HG02763 (cell line): Measurements from ENCODE around the gene CACNA2D2.

Source experiments
- ATAC-seq: cut with Tn5 transposase; IDR thresholded peaks from one replicate; pipeline ENCODE4 v1.9.1; 2021; ENCODE audit warnings: mild to moderate bottlenecking, moderate library complexity; ENCODE audit not compliant: unreplicated experiment

Gene CACNA2D2

DNA sequence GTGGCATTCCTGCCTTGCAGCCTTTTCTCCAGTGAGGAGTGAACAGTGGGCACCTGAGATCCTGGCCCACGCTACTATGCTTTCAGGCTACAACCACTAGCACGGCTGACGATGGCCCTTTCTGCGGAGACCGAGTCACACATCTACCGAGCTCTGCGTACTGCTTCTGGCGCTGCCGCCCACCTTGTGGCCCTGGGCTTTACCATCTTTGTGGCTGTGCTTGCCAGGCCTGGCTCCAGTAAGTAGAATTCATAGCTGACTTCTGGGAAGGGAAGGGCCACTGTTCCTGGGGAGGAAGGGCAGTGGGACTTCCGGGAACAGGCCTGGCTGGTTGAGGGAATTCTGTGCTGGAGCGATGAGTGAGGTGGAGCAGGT is 152.1 kb downstream of the CACNA2D2 start:
- ATAC-seq: no peak

DNA sequence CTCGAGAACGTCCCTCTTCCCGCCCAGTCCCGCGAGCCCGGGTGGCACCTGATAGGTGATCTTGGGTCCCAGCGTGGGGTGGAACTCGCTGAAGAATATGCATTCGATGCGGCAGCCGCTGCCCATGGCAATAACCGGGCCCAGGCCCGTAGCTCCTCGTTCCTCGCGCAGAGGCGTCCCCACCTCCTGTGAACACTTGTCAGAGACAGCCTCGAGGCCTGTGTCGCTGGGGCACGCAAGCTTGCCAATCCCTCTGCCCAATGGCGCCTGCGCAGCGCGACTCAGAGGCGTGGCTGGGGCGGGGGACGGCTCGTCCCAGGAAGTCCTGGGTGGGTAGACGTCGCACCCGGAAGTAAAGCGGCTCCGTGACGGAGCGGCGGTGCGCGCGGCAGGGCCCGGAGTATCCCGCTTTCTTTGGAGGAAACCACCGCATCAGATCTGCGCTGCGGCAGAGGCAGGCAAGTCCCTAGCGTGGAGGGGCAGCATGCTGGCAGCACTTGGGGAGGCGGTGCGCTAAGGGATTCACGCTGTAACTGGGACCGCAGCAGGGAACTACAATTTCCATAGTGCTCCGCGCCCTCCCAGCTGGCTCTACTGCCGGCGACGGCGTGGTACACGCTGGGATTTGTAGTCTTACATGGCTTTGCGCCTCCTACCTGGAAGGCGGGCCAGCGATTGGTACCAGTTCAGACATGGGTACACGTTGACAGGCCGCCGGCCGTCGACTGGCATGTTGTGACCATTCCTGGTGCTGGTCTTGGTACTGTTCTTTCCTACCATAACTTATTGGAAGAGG is 152.7 kb downstream of the CACNA2D2 start, which contains the start of the genes CYB561D2 and NPRL2:
CYB561D2 (plus strand) TSS at position 336 of the 796 bp plus-strand sequence. CDS start 572 bp downstream, outside the sequence.
NPRL2 (minus strand) TSS at position 249 of the 796 bp plus-strand sequence; CDS start at position 126, 123 bp downstream.
- ATAC-seq: peak; percentile 85

DNA sequence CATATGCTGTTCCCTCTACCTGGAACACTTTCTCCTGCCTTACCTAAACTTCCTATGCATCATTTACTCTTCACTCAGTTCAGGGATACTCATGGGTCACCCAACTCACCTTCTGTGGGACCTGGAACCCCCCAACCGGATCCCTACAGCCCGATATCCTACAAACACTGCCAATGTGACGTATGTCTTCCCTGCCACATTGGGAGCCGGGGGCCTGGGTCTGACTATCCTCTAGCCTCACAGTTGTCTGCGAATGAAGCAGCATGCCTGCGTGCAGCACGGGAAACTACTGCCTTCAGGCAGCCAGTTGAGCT is 153.3 kb downstream of the CACNA2D2 start:
- no peak for ATAC-seq

DNA sequence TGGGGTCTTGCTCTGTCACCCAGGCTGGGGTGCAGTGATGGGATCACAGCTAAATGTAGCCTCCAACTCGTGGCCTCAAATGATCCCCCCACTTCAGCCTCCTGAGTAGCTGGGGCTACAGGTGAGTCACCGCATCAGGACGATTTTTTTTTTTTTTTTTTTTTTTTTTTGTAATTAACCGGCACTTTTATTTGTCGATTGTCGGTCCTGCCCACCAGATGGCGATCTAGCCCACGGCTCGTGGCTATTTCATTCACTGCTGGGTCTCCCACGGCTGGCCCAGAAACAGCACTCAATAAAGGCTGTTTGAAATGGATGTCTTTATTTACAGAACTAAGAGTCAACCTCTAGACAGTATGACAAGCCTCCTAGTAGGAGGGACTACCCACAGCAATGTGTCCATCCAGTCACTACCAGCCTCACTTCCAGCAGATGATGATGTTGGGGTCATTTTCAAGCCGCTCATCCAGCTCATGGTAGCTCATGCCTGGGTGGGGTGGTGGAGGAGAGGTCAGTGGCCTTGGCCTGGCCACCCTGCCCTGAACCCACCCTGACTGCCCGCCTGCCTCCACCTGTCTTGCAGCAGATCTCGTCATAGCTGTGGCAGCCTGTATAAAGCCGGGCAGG is 156.1 kb downstream of the CACNA2D2 start:
- ATAC-seq: no peak

DNA sequence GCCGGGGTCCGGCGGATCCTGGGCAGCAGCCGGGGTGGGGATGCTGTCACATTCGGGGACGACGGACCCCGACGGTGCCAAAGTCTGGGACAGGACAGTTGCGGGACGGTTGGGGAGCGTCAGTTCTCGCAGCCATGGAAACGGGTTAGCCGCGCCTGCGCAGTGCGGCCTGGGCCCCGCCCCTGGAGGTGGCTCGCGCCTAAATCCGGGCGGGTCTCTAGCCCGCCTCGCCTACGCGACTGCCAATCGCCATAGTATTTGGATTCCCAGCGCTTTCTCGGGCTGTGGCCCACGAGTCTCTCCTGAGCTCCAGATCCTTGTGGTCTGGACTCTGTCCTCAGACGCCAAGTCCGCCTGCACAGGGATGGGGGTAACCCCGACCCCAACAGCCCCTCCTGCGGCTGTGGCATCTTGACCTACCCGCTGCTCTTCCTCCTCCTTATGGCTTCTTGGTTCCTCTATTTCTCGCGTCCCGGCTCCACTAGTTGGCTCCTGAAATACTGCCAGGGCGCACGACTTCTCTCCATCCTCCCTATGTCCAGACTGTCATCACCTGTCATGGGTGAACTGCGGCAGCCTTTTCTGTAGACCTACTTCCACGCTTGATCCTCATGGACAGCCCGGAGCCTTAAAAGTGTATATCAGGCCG is 157.7 kb downstream of the CACNA2D2 start, which contains the start of gene ZMYND10:
ZMYND10 (minus strand) TSS at position 147 of the 649 bp plus-strand sequence. CDS start 153 bp downstream, outside the sequence.
- no peak for ATAC-seq

DNA sequence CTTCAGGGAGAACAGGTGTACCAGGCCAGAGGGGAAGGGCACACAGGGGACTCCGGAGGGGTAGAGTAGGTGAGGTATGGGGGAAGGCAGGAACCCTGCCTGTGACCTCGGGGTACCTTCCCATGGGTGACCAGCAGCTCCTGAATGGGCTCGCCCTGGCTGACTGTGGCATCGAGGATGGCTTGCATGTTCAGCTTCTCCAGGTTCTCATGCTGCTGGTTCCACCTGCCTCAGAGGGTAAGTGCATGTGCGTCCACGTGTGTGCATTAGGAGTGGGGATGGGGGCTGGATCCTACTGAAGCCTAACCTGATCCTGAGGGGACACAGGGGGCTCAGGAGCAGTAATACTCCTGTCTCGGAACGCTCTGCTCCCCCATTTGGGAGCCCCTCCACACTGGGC is 158.4 kb downstream of the CACNA2D2 start:
- no peak for ATAC-seq

DNA sequence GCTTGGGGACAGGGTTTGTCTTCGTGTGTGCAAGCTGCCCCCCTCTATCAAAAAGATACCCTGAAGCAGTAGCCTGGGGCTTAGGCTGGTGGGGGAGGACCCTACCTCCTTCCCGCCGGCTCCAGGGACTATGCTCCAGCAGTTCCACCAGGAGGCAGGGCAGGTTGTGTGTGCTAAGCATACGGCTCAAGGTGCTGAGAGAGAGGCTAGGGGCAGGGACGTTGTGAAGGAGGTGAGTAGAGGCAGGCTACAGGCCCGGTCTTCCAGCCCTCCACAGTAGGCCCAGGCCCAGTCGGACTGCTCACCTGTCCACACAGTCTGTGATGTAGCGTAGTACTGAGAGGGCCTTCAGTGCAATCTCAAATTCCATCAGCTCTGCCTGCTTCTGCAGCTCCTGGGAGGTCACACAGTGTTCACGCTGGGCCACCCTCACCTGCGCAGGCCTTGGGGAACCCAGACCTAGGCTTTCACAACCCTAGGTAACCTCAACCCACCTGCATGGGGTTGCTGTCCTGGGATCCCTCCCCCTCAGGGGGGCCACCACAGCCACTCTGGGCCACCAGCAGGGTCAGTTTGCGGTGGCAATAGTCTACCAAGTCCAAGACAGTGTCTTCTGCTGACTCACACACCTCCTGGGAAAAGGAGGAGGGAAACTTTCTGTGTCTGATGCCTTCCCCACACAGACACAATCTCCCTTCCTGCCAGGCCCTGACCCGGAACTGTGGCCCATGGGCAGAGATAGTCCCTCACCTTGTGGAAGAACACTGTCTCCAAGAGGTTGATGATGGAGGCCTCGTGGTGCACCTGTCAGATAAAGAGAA is 160.4 kb downstream of the CACNA2D2 start:
- no peak for ATAC-seq

DNA sequence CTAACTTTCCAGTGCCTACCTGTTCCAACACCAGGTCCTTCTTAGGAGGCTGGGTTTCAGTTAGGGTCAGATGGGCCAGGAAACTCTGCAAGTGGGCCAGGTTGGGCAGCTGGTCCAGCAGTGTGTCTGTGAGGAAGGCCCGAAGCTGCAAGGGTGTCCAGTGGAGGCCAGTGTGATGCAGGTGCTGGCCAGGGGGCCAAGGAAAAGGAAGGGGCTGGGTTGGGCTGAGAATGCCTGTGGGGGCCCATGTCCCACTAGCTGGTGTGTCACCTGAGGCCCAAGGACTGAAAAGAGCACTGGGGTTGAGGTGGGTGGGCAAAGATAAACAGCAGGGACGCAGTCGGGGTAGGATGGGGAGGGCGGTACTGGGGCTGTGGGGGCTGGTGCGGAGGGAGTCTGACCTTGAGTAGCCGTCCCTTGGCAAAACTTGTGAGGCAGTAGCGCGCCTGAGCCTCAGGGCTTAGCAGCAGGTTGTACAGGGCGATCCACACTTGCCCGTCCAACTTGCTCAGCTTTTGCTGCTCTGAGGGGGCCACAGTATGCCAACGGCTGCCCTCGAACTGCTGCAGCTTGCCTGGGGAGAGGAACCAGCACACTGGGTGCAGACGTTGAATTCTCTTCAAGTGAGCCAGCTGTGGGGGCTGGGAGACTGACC is 161.3 kb downstream of the CACNA2D2 start:
- no peak for ATAC-seq

DNA sequence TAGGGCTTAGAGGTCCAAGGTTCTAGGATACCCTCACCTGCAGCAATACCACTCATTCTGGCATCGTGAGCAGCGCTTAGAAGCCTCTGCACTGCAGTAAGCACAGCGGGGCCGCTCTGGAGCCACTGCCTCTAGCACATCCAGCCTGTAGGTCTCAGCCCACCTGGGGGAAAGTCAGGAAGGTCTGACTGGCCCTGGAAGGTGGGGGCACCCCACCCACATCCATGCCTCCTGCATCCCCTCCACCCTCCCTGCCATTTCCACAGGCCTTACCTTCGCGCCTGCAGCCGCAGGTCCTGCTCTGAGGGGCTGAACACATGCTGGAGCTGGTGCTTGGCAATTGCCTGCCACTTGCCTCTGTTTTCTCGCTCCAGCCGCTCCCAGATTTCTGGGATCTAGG is 161.9 kb downstream of the CACNA2D2 start:
- no peak for ATAC-seq

DNA sequence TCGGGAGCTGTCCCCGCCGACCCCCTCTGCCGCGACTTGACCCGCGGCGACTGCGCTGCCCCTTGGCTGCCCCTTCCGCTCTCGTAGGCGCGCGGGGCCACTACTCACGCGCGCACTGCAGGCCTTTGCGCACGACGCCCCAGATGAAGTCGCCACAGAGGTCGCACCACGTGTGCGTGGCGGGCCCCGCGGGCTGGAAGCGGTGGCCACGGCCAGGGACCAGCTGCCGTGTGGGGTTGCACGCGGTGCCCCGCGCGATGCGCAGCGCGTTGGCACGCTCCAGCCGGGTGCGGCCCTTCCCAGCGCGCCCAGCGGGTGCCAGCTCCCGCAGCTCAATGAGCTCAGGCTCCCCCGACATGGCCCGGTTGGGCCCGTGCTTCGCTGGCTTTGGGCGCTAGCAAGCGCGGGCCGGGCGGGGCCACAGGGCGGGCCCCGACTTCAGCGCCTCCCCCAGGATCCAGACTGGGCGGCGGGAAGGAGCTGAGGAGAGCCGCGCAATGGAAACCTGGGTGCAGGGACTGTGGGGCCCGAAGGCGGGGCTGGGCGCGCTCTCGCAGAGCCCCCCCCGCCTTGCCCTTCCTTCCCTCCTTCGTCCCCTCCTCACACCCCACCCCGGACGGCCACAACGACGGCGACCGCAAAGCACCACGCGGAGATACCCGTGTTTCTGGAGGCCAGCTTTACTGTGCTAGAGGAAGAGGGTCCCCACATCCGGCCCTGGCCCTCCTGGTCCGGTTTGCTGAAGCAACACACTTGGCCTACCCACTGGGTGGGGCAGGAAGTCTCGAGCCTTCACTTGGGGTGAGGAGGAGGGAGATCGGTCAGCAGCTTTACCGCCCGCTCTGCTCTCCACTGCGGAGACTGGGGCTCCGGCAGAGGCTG is 162.7 kb downstream of the CACNA2D2 start, which contains the start of gene RASSF1:
RASSF1 (minus strand) TSS at position 389 of the 882 bp plus-strand sequence; CDS start at position 358, 31 bp downstream.
- ATAC-seq: no peak

DNA sequence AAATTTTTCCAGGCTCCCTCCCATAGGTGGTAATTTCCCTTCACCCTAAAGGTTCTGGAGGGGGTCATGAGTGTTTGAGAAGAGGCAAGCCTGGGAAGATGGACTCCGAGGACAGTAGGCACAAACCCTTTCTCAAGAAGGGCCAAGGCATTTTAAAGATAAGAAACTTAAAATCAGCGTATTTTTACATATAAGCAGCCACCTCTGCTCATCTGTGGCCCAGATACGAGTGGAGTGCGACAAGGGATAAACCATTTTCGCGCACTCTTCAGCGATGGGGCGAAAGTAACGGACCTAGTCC is 163.3 kb downstream of the CACNA2D2 start:
- no peak for ATAC-seq

DNA sequence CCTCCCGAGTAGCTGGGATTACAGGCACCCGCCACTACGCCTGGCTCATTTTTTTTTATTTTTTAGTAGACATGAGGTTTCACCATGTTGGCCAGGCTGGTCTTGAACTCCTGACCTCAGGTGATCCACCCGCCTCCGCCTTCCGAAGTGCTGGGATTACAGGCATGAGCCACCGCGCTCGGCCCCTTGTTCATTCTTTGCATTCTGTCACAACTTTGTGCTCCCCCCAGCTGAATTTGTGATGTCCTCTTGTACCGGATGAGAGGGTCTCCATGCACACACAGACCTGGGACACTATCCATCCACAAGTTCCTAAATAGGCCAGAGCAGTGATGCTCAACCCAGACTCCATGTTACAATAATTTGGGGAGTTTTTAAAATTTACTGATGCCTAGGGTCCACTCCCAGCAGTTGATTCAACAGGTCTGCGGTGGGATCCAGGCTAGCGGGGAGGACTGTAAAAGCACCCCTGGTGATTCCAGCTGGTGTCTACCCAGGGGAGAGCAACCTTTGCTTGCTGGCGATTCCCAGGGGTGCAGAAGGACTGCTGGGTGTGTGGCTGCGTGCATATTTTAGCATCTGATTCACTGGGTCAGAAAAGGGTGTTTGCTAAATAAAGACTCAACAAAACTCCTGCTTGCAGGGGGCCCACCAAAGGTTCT is 163.8 kb downstream of the CACNA2D2 start:
- ATAC-seq: no peak

DNA sequence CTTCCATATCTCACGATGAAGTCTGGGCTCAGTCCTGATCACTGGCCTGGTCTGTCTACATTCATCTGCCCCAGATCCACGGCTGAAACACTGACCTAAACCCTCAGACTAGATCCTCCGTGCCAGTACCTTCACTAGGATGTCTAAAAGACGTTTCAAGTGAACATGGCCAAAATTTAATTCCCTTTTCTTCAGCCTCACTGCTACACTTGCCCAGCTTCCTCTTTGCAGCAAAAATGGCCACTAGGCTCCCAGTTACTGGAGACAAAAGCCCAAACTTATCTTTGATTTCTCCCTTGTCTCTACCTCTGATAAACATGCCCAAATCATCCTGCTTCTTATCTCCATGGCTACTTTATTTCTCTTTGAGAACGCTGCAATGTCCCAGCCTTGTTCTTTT is 164.5 kb downstream of the CACNA2D2 start:
- ATAC-seq: no peak

DNA sequence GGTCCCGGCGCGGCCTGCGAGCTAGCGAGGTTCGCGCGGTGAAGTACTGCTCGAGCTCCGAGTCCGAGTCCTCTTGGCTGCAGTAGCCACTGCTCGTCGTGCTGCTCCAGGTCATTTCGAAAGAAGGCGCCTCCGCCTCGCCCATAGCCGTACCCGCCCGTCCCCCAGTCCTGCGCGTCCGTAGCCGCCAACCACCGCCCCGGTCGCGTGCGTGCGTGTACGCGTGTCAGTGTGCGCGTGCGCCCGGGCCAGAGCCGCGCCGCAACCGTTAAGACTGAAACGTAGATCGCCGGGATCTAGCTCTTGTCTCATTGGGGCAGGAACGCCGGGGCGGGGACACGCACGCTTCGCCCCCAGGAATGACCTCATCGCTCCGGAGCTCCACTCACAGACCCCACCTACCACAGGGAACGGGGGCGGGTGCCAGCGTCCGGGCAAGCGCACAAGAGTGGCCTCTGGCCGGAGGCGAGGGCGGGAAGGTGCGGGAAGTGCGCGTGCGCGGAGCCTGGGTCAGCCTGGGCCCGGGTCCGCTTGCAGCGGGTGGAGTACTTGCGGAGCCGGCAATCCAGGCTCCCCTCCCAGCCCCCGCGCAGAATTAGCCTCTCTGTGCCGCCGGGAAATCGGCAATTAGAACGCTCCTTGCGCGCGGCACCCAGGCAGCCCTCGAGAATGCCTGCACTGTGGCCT is 166.1 kb downstream of the CACNA2D2 start:
- ATAC-seq: peak; percentile 78

DNA sequence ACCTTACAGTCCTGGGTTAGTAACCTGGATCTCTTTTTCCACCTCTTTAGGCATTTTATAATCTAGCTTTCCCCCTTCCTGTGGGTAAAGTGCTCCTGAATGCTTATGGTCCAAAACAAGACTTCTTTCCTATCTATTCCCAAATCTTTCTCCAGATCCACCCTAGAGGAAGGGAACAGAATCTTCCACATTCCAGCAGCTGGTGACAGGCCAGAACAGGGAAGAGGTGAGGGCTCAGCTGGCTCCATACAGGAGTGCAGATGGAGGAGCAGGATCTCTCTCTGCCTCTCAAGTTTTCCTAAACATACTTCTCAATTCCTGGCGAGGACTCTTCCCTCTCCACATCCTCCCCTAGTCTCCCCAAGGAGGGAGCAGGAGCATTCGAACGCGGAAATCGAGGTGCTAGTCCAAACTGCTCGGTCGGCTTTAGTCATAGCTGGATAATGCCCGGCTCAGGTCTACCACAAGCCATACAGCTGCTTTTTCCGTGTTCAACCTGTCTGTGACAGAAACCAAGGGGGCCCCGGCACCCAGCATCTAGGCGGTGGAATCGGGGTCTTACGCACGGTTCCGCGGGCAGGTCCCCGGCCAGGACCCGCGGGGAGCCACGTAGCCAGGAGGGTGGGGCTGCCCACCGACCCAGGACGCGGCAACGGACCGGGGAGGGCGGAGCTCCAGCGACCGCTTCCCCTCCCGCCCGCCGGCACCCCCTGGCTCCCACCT is 166.8 kb downstream of the CACNA2D2 start:
- peak; percentile 36 for ATAC-seq

DNA sequence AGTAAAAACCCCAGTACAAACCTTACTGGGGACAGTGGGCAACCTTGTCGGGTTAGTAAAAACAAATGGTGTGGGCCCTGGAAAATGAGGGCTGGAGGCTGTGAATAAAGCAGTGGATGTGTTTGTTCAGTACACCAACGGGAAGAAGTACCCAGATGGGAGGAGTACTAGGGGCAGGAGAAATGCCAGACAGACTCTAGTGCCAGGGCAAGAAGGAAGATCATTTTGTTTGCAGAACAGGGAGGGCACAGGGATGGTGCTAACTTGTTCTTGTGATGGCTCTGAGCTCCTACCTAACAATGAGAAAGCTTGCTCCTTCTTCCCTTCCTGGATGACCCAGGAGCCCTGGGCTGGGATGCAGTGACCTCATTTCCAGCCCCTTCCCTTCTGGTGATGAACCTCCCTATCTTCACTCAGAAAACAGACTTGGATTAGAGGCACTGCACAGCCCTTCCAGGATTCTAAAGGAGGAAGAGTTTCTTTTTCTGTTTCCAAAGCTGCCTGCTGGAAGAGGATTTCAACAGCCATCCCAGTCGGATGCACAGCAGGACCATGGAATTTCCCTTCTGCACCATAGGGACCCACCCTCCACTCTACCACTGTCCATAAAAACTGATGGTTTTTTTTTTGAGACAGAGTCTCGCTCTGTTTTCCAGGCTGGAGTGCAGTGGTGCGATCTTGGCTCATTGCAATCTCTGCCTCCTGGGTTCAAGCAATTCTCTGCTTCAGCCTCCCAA is 168.9 kb downstream of the CACNA2D2 start:
- ATAC-seq: no peak

DNA sequence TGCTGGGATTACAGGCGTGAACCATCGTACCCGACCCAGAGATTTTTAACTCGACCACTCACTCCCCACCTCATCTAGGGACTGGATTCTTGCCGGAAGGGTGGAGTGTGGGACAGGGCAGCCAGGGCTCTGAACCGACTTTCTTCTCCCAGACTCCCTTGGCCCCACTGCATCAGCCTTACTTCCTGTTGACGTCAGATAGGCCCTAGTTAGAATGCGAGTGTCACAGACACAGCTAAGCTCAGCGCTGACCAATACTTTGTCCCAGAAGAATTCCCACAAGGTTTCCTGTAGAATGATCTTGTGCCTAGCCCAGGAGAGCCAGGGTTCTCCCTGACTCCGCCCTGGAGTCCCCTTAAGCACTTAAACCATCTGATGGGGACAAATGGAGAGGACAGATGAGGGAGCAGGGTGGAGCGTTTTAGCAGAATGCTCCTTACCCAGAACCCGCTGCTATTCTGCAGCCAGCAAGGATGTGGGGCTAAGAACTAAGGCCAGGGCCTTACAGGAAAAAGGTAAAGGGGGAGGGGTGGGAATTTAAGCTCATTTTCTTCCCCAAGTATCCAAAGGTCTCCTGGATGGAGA is 169.6 kb downstream of the CACNA2D2 start:
- no peak for ATAC-seq
